Measurements from ENCODE around the gene BGN. TPM values are rescaled to one million over a fixed set of nuclear protein-coding genes. Genes with fewer than 3 reads are reported as not detected.

Gene BGN
- total RNA-seq, 2 experiments from 2014 or later = not detected

- no peak for TF ChIP-seq CTCF (conservative IDR thresholded peaks at IDR 0.05; ENCODE audit: low read length)
- TF ChIP-seq EZH2phosphoT487 (IDR thresholded peaks at IDR 0.05; ENCODE audit: borderline replicate concordance, low read depth, low read length) = no peak
- ChIA-PET CTCF (ENCODE audit: unreplicated experiment) (no interaction called here), POLR2A (no interaction called here)
- H2AFZ ChIP-seq (ENCODE audit: low read length) = no peak overlapping the region
- peaks cover 40% of the 10 kb centered on the region for H3K36me3 ChIP-seq (ENCODE audit: insufficient read depth, low read length)
- no peaks in the 10 kb centered on the region for H3K9me3 ChIP-seq (ENCODE audit: low read length)
- H3K9me2 ChIP-seq (ENCODE audit: insufficient read depth, low read length) = no peaks in the 10 kb centered on the region
- no peak overlapping the region for H3K4me2 ChIP-seq (ENCODE audit: low read length)
- no TSS peak for BruUV-seq (replicated peaks)
- no peaks in the 10 kb centered on the region for H3K79me2 ChIP-seq (ENCODE audit: insufficient read depth, low read depth, low read length)
- H3K4me3 ChIP-seq (ENCODE audit: low read depth, low read length, poor library complexity, severe bottlenecking) = no peak overlapping the region
- H3K4me1 ChIP-seq (ENCODE audit: insufficient read depth, low read length, poor library complexity, severe bottlenecking) = no peaks in the 10 kb centered on the region
- intact Hi-C loops (cut with micrococcal nuclease; ENCODE audit: unreplicated experiment) = no loop called here
- no peak for DNase-seq (ENCODE audit: low spot score)
- H3K27ac ChIP-seq (ENCODE audit: low read depth, low read length, poor library complexity, severe bottlenecking) = no peak overlapping the region
- H4K20me1 ChIP-seq (ENCODE audit: insufficient read depth, low read length) = no peaks in the 10 kb centered on the region; the same call in 1 of the 2 replicates
Measured at GRCh38 chrX:153462291-153462690, 32.5 kb upstream of the BGN start.

- CTCF ChIA-PET (ENCODE audit: unreplicated experiment) = no interaction called here
- Histone ChIP-seq H3K27ac (ENCODE audit: low read depth, low read length, poor library complexity, severe bottlenecking) (no peak overlapping the region), H2AFZ (ENCODE audit: low read length) (no peak overlapping the region), H3K36me3 (ENCODE audit: insufficient read depth, low read length) (peaks cover 47% of the 10 kb centered on the region), H3K4me1 (ENCODE audit: insufficient read depth, low read length, poor library complexity, severe bottlenecking) (no peaks in the 10 kb centered on the region), H3K9me2 (ENCODE audit: insufficient read depth, low read length) (no peaks in the 10 kb centered on the region), H3K4me2 (ENCODE audit: low read length) (no peak overlapping the region), H3K79me2 (ENCODE audit: insufficient read depth, low read depth, low read length) (no peaks in the 10 kb centered on the region), H3K9me3 (ENCODE audit: low read length) (no peaks in the 10 kb centered on the region), H3K4me3 (ENCODE audit: low read depth, low read length, poor library complexity, severe bottlenecking) (no peak overlapping the region), H4K20me1 (ENCODE audit: insufficient read depth, low read length) (no peaks in the 10 kb centered on the region; the same call in 1 of the 2 replicates)
- POLR2A ChIA-PET = no interaction called here
- intact Hi-C loops (cut with micrococcal nuclease; ENCODE audit: unreplicated experiment) = no loop called here
- no TSS peak for BruUV-seq (replicated peaks)
- no peak for DNase-seq (ENCODE audit: low spot score)
- TF ChIP-seq CTCF (conservative IDR thresholded peaks at IDR 0.05; ENCODE audit: low read length) (no peak), EZH2phosphoT487 (IDR thresholded peaks at IDR 0.05; ENCODE audit: borderline replicate concordance, low read depth, low read length) (no peak)
Measured at GRCh38 chrX:153463031-153463430, 31.7 kb upstream of the BGN start.

- no peak overlapping the region for H3K27ac ChIP-seq (ENCODE audit: low read depth, low read length, poor library complexity, severe bottlenecking)
- H3K36me3 ChIP-seq (ENCODE audit: insufficient read depth, low read length) = peaks cover 50% of the 10 kb centered on the region
- H2AFZ ChIP-seq (ENCODE audit: low read length) = no peak overlapping the region
- no peak for DNase-seq (ENCODE audit: low spot score)
- no peak overlapping the region for H3K4me3 ChIP-seq (ENCODE audit: low read depth, low read length, poor library complexity, severe bottlenecking)
- no peaks in the 10 kb centered on the region; the same call in 1 of the 2 replicates for H4K20me1 ChIP-seq (ENCODE audit: insufficient read depth, low read length)
- BruUV-seq (replicated peaks) = no TSS peak
- H3K9me2 ChIP-seq (ENCODE audit: insufficient read depth, low read length) = no peaks in the 10 kb centered on the region
- POLR2A ChIA-PET = no interaction called here
- no peak overlapping the region for H3K4me2 ChIP-seq (ENCODE audit: low read length)
- CTCF ChIA-PET (ENCODE audit: unreplicated experiment) = no interaction called here
- H3K9me3 ChIP-seq (ENCODE audit: low read length) = no peaks in the 10 kb centered on the region
- intact Hi-C loops (cut with micrococcal nuclease; ENCODE audit: unreplicated experiment) = no loop called here
- H3K79me2 ChIP-seq (ENCODE audit: insufficient read depth, low read depth, low read length) = 0 out of 2 replicates have a peak, but pooled peaks cover 1% of the 10 kb centered on the region
- TF ChIP-seq CTCF (conservative IDR thresholded peaks at IDR 0.05; ENCODE audit: low read length) (no peak), EZH2phosphoT487 (IDR thresholded peaks at IDR 0.05; ENCODE audit: borderline replicate concordance, low read depth, low read length) (no peak)
- peaks cover 4% of the 10 kb centered on the region for H3K4me1 ChIP-seq (ENCODE audit: insufficient read depth, low read length, poor library complexity, severe bottlenecking)
Measured at GRCh38 chrX:153463556-153463955, 31.2 kb upstream of the BGN start.
